Caco-2 (cell line): Measurements from ENCODE around the gene RAB3D. TPM values are rescaled to one million over a fixed set of nuclear protein-coding genes. Genes with fewer than 3 reads are reported as not detected.

Source experiments
- BruUV-seq: library from RNA; stranded (reverse); fragments of 400-500 nt; replicated peaks from 2 replicates; lab custom pipeline; 2021; lab: Mats Ljungman, UMichigan
- CTCF ChIA-PET: fragments of 300-600 bp; sonication (Branson Sonifier 250); formaldehyde crosslinking; loops from one replicate; lab custom pipeline; 2022; ENCODE audit warnings: antibody characterized with exemption; lab: Charles Lee
- POLR2A ChIA-PET: fragments of 300-600 bp; sonication (Branson Sonifier 250); formaldehyde crosslinking; loops from one replicate; lab custom pipeline; 2022; ENCODE audit warnings: antibody characterized with exemption; lab: Charles Lee
- DNase-seq, 2 experiments: peaks; one replicate each; pipeline versions ENCODE4 v3.0.0 to v3.0.0-alpha.2; 2020 to 2022
- H3K27me3 ChIP-seq: replicated peaks from 2 replicates; pipeline ENCODE4 v1.6.0; 2011; ENCODE audit warnings: low read length; ENCODE audit not compliant: control insufficient read depth, insufficient read depth
- H3K36me3 ChIP-seq: 2 replicates; pipeline ENCODE4 v1.5.1; 2011; ENCODE audit warnings: low read length; ENCODE audit not compliant: control insufficient read depth, insufficient read depth
- H3K4me1 ChIP-seq: fragments of 250-450 bp; sonication (Bioruptor Pico); 2 replicates; pipeline ENCODE4 v1.5.1; 2020; ENCODE audit warnings: mild to moderate bottlenecking
- H3K4me3 ChIP-seq: 2 replicates; pipeline ENCODE4 v1.5.1; 2011; ENCODE audit warnings: low read depth, mild to moderate bottlenecking, control low read depth, low read length
- H3K9me3 ChIP-seq: fragments of 250-450 bp; sonication (Bioruptor Pico); 2 replicates; pipeline ENCODE4 v1.5.1; 2020; ENCODE audit warnings: mild to moderate bottlenecking, moderate library complexity
- H3K27ac Mint-ChIP-seq: one replicate; pipeline ENCODE4 v1.8.0; 2022; ENCODE audit warnings: mixed read lengths; ENCODE audit not compliant: unreplicated experiment
- H3K27me3 Mint-ChIP-seq: one replicate; pipeline ENCODE4 v1.8.0; 2022; ENCODE audit warnings: mixed read lengths; ENCODE audit not compliant: insufficient read depth, unreplicated experiment
- H3K36me3 Mint-ChIP-seq: one replicate; pipeline ENCODE4 v1.8.0; 2022; ENCODE audit warnings: mild to moderate bottlenecking, mixed read lengths; ENCODE audit not compliant: insufficient read depth, unreplicated experiment
- H3K4me1 Mint-ChIP-seq: one replicate; pipeline ENCODE4 v1.8.0; 2022; ENCODE audit warnings: low read depth, mixed read lengths; ENCODE audit not compliant: unreplicated experiment
- H3K4me3 Mint-ChIP-seq: one replicate; pipeline ENCODE4 v1.8.0; 2022; ENCODE audit warnings: mild to moderate bottlenecking, moderate library complexity, mixed read lengths; ENCODE audit not compliant: unreplicated experiment
- H3K9me3 Mint-ChIP-seq: one replicate; pipeline ENCODE4 v1.8.0; 2022; ENCODE audit warnings: mixed read lengths; ENCODE audit not compliant: unreplicated experiment
- intact Hi-C: fragments of 100-400 bp; cut with micrococcal nuclease; formaldehyde crosslinking; loops from one replicate; pipeline ENCODE4 v1.10.0; 2022; ENCODE audit not compliant: unreplicated experiment
- total RNA-seq: library from RNA; stranded (reverse); gene quantifications from 2 replicates; pipeline ENCODE4 v1.2.3, GENCODE V29; 2022
- TF ChIP-seq, protein P1 (sequence below), 2 experiments: fragments of 200-600 bp in 1 of 2; IDR thresholded peaks; 1 replicate in 1 of 2; 2 replicates in 1 of 2; pipeline versions ENCODE4 v1.5.1 to v1.8.0; 2011 to 2022; ENCODE audit warnings: antibody characterized with exemption in 1 of 2, control low read depth in 1 of 2, inconsistent platforms in 1 of 2, low read depth in 1 of 2, low read length in 1 of 2, mild to moderate bottlenecking in 1 of 2, moderate library complexity in 1 of 2; ENCODE audit not compliant: insufficient read depth in 1 of 2, severe bottlenecking in 1 of 2, unreplicated experiment in 1 of 2

The RAB3D gene
- total RNA-seq, 1 experiment from 2014 or later, result 28.0 TPM

GRCh38 chr19:11324748-11325389 lies 14.6 kb downstream of the RAB3D start:
- H3K27me3 Mint-ChIP-seq, result no peaks in the 10 kb centered on the region
- TF ChIP-seq, protein P1, sequence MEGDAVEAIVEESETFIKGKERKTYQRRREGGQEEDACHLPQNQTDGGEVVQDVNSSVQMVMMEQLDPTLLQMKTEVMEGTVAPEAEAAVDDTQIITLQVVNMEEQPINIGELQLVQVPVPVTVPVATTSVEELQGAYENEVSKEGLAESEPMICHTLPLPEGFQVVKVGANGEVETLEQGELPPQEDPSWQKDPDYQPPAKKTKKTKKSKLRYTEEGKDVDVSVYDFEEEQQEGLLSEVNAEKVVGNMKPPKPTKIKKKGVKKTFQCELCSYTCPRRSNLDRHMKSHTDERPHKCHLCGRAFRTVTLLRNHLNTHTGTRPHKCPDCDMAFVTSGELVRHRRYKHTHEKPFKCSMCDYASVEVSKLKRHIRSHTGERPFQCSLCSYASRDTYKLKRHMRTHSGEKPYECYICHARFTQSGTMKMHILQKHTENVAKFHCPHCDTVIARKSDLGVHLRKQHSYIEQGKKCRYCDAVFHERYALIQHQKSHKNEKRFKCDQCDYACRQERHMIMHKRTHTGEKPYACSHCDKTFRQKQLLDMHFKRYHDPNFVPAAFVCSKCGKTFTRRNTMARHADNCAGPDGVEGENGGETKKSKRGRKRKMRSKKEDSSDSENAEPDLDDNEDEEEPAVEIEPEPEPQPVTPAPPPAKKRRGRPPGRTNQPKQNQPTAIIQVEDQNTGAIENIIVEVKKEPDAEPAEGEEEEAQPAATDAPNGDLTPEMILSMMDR (IDR thresholded peaks at IDR 0.05; ENCODE audit: insufficient read depth in 1 of 2, low read depth in 1 of 2, low read length in 1 of 2, severe bottlenecking in 1 of 2, unreplicated experiment in 1 of 2), result no peak
- Histone ChIP-seq H3K36me3 (no peaks in the 10 kb centered on the region; the same call in 1 of the 2 replicates), H3K9me3 (no peaks in the 10 kb centered on the region), H3K4me3 (no peak overlapping the region), H3K27me3 (no peaks in the 10 kb centered on the region), H3K4me1 (peaks cover 7% of the 10 kb centered on the region; the same call in 1 of the 2 replicates)
- no peaks in the 10 kb centered on the region for H3K9me3 Mint-ChIP-seq
- peaks cover 14% of the 10 kb centered on the region for H3K36me3 Mint-ChIP-seq
- intact Hi-C loops, result no loop called here
- ChIA-PET CTCF (interaction anchor here (1.0 to 1.2 kb wide), 2 partner anchors 50 to 56 kb away, joined by 3 read pairs; partner anchors contain the start of gene SWSAP1), POLR2A (interaction anchor here (1.0 kb wide), 1 partner anchor 50 kb away, joined by 3 read pairs; the partner anchor contains the start of gene SWSAP1)
- no peak overlapping the region for H3K27ac Mint-ChIP-seq
- H3K4me1 Mint-ChIP-seq, result peaks cover 18% of the 10 kb centered on the region
- no peak for DNase-seq
- H3K4me3 Mint-ChIP-seq, result no peak overlapping the region
- BruUV-seq, result no TSS peak

- Histone ChIP-seq H3K36me3 (no peaks in the 10 kb centered on the region; the same call in 1 of the 2 replicates), H3K9me3 (no peaks in the 10 kb centered on the region), H3K4me3 (no peak overlapping the region), H3K4me1 (peaks cover 7% of the 10 kb centered on the region; the same call in 1 of the 2 replicates), H3K27me3 (no peaks in the 10 kb centered on the region)
- POLR2A ChIA-PET, result interaction anchor here (1.0 kb wide), 1 partner anchor 51 kb away, joined by 3 read pairs; the partner anchor contains the start of gene SWSAP1
- BruUV-seq, result no TSS peak
- CTCF ChIA-PET, result interaction anchor here (1.0 to 1.2 kb wide), 2 partner anchors 51 to 57 kb away, joined by 3 read pairs; partner anchors contain the start of gene SWSAP1
- no peaks in the 10 kb centered on the region for H3K9me3 Mint-ChIP-seq
- peaks cover 23% of the 10 kb centered on the region for H3K4me1 Mint-ChIP-seq
- H3K36me3 Mint-ChIP-seq, result peaks cover 12% of the 10 kb centered on the region
- no peaks in the 10 kb centered on the region for H3K27me3 Mint-ChIP-seq
- no peak overlapping the region for H3K4me3 Mint-ChIP-seq
- peak in 1 of 2 experiments; percentile 19 for DNase-seq
- TF ChIP-seq, protein P1 (IDR thresholded peaks at IDR 0.05; ENCODE audit: insufficient read depth in 1 of 2, low read depth in 1 of 2, low read length in 1 of 2, severe bottlenecking in 1 of 2, unreplicated experiment in 1 of 2), result no peak
- H3K27ac Mint-ChIP-seq, result no peak overlapping the region
- intact Hi-C loops, result no loop called here
Observed at GRCh38 chr19:11324079-11324661, 15.3 kb downstream of the RAB3D start.

GRCh38 chr19:11323601-11324078 lies 15.8 kb downstream of the RAB3D start:
- intact Hi-C loops, result no loop called here
- no peak for DNase-seq

More at GRCh38 chr19:11323601-11324078, 15.8 kb downstream of the RAB3D start:
- POLR2A ChIA-PET, result interaction anchor here (0.6 kb wide), 1 partner anchor 96 kb away, joined by 3 read pairs; no protein-coding TSS in a partner anchor
- H3K9me3 ChIP-seq, result no peaks in the 10 kb centered on the region
- peaks cover 7% of the 10 kb centered on the region; the same call in 1 of the 2 replicates for H3K4me1 ChIP-seq
- TF ChIP-seq, protein P1 (IDR thresholded peaks at IDR 0.05; ENCODE audit: insufficient read depth in 1 of 2, low read depth in 1 of 2, low read length in 1 of 2, severe bottlenecking in 1 of 2, unreplicated experiment in 1 of 2), result no peak
- peaks cover 12% of the 10 kb centered on the region for H3K36me3 Mint-ChIP-seq
- no peaks in the 10 kb centered on the region for H3K27me3 ChIP-seq
- H3K9me3 Mint-ChIP-seq, result no peaks in the 10 kb centered on the region
- no peak overlapping the region for H3K27ac Mint-ChIP-seq
- H3K27me3 Mint-ChIP-seq, result no peaks in the 10 kb centered on the region
- H3K36me3 ChIP-seq, result no peaks in the 10 kb centered on the region; the same call in 1 of the 2 replicates
- H3K4me3 ChIP-seq, result no peak overlapping the region
- peaks cover 24% of the 10 kb centered on the region for H3K4me1 Mint-ChIP-seq
- CTCF ChIA-PET, result interaction anchor here (1.0 to 1.3 kb wide), 2 partner anchors 57 to 58 kb away, joined by 3 to 14 read pairs; no protein-coding TSS in a partner anchor
- BruUV-seq, result TSS peak; percentile 32
- no peak overlapping the region for H3K4me3 Mint-ChIP-seq
